GM19239 (cell line): ENCODE data around the gene KIAA1549.
A peak's percentile ranks its signal among the peaks of the same experiment; 100 is the strongest.

Experiments
- DNase-seq: peaks from one replicate; pipeline ENCODE4 v3.0.0; 2011; ENCODE audit warnings: low spot score; ENCODE audit not compliant: insufficient read length
- FAIRE-seq: peaks from 2 replicates; lab custom pipeline; 2011; peaks lifted over from hg19 to GRCh38; lab: Jason Lieb, UNC

KIAA1549 gene

GRCh38 chr7:138866353-138866752 is 114.8 kb downstream of the KIAA1549 start:
- DNase-seq (no peak), FAIRE-seq (no peak)

GRCh38 chr7:138865843-138866242 is 115.3 kb downstream of the KIAA1549 start:
- no peak for FAIRE-seq
- peak; percentile 33 for DNase-seq

DNA sequence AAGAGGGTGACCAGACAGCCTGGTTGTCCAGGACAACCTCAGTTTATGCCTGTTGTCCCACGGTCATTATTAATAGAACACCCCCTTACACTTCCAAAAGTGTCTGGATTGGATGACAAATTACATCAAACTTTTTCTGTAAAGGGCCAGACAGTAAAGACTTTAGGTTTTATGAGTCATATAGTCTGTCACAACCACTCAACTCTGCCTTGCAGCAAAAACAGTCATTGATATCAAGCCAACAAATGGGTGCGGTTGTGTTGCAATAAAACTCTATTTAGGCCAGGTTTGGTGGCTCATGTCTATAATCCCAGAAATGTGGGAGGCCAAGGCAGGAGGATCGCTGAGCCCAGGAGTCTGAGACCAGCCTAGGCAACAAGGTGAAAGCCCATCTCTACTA is 116.5 kb downstream of the KIAA1549 start:
- DNase-seq (no peak), FAIRE-seq (no peak)

GRCh38 chr7:138863931-138864330 is 117.3 kb downstream of the KIAA1549 start:
- no peak for DNase-seq
- FAIRE-seq: no peak

DNA sequence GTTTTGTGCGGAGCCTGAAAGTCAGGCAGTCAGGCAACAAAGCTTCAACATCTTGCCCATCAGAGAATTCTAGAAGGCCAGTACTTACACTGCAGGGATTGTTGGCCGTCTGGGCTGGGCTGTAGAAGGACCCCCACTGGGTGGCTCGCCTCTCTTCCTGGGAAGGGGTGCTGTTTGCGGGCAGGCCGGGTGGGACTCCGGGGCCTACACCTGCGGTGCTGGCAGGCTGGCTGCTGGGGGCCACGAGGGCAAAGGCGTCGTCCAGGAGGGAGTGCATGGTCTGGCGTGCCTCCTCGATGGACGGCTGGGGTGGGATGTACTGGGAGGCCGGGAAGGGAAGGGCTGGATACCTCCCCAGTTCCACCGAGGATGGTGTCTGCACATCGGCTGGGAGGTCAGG is 120.1 kb downstream of the KIAA1549 start:
- no peak for FAIRE-seq
- no peak for DNase-seq

DNA sequence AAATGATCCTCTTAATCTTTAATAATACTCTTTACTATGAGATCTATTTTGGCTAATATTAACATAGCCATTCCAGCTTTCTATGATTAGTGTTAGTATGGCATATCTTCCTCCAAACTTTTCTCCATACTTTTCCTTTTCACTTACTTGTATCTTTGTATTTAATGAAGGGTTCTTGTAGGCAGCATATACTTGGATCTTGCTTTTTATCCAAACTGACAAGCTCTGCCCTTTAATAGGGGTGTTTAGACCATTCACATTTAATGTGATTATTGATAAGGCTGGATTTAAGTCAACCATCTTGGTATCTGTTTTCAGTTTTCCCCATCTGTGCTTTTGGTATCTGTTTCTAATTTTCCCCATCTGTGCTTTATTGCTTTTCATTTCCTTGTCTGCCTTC is 123.5 kb downstream of the KIAA1549 start:
- no peak for DNase-seq
- no peak for FAIRE-seq

DNA sequence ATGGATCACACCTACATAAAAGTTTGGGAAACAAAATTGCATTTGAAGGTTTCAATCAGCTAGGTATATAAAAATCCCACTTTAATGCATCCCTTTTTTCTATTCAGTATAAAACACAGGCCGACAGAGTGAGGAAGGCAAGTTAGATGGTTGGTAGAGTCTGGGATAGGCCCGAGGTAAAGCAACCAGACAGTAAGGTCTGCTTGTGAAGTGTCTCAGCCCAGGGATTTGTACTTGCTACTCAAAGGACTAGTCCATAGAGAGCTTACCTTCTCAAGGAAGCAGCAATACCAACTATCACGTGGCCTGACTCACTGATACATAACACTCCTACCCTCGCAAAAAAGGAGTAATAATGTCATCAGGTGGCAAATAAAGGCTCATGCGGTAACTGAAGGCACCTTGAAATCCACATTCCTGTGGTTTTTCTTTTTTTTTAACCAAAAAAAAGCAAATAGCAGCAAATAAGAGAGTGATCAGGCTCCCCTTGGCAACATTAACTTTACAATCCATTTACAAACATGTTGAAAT is 127.0 kb downstream of the KIAA1549 start:
- no peak for FAIRE-seq
- no peak for DNase-seq

- DNase-seq (no peak), FAIRE-seq (peak; percentile 21)
Observed at GRCh38 chr7:138853448-138853847, 127.7 kb downstream of the KIAA1549 start.

GRCh38 chr7:138852469-138852868 is 128.7 kb downstream of the KIAA1549 start:
- DNase-seq: no peak
- no peak for FAIRE-seq

- DNase-seq (no peak), FAIRE-seq (no peak)
Observed at GRCh38 chr7:138849701-138850100, 131.5 kb downstream of the KIAA1549 start.

DNA sequence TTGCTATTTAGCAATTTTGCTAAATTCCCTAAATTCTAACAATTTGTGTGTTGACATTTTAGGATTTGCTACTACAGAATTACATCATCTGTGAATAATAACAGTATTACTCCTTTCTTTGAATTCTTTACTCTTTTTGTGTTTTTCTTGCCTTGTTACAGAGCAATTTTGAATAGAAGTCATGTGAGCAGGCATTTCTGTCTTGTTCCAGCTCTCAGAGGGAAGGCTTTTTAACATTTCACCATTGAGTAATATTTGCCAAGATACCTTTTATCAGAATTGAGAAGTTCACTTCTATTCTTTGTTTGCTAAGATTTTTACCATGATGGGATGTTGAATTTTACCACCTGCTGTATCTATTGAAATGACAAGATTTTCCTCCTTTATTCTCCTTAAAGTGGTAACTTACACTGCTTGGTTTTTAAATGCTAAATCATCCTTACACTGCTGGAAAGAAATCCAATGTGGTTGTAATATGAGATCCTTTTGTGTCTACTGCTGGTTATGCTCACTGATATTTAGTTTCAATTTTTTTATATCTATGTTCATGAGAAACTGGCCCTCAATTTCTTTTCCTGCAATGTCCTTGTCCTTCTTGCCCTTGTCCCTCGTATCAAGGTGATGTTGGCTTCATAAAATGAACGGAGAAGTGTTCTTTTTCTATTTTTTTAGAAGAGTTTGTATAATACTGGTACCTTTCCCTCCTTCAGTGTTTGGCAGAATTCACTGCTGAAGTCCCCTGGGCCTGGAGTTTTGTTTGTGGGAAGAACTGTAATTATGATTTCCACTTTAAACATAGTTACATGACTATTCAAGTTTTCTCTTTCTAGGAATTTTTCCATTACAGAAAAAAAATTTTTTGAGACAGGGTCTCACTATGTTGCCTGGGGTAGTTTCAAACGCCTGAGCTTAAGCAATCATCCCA is 132.9 kb downstream of the KIAA1549 start:
- DNase-seq: no peak
- no peak for FAIRE-seq

DNA sequence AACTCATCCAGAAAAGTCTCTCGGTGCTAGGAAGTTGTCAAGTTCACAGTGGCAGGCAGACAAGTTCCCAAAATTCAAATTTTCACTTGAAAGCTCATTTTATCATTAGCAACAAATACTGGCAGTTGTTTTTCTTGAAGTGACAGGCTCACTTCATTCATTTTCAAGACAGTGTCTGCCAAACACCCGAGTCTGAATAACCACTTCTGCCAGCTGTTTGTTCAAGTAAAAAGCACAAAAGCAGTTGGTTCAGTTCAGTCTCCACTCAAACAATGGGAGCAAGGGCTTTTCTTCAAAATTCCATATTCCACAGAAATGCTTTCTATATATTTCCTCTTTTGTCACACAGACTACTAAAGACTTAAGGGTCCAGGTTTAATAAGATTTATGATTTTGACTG is 135.5 kb downstream of the KIAA1549 start:
- DNase-seq (no peak), FAIRE-seq (no peak)

- FAIRE-seq: no peak
- no peak for DNase-seq
Observed at GRCh38 chr7:138843632-138844580, 137.3 kb downstream of the KIAA1549 start.

- DNase-seq: no peak
- FAIRE-seq: no peak
Observed at GRCh38 chr7:138842111-138842510, 139.1 kb downstream of the KIAA1549 start.

DNA sequence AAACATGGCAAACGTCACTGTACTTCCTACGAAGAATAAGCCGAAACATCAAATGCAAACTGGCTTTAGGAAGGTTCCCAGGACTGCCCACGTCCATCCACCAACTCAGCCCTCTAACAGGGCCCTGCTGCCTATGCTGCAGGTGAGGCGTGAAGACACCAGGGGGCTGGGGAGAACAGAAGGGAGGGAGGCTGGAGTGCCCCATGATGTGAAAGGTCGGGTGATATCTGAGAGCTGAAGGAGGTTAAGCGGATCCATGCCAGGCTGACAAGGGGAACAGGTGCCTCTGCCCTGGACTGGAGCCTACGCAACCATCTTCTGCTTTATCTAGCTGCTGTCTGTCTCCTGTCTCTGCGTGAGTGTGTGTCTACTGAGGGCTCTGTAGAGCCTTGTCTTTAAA is 143.0 kb downstream of the KIAA1549 start:
- FAIRE-seq: no peak

DNA sequence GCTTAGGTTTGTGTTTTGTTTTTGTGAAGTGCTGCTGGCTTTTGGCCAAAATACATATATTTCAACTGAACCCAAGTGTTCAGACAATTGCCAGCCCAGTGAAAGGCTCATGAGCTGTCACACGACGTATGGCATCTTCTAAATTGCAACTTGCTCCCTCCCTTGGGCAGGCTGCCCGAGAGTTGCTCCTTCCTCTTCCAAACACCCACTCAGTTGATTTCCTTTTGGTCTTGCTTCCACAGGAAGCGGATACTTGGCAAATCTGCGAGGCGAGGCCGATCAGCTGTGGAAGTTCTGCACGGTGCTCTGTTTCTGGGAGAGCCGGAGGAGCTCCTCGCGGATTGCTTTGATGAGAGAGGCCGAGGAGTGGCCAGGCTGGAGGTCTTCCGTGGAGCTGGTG is 143.6 kb downstream of the KIAA1549 start:
- no peak for FAIRE-seq
- DNase-seq: no peak

More for the DNA sequence above, 143.0 kb downstream of the KIAA1549 start:
- no peak for DNase-seq

- DNase-seq (no peak), FAIRE-seq (no peak)
Observed at GRCh38 chr7:138835087-138835486, 146.1 kb downstream of the KIAA1549 start.

GRCh38 chr7:138834583-138834982 is 146.6 kb downstream of the KIAA1549 start:
- DNase-seq (no peak), FAIRE-seq (no peak)

DNA sequence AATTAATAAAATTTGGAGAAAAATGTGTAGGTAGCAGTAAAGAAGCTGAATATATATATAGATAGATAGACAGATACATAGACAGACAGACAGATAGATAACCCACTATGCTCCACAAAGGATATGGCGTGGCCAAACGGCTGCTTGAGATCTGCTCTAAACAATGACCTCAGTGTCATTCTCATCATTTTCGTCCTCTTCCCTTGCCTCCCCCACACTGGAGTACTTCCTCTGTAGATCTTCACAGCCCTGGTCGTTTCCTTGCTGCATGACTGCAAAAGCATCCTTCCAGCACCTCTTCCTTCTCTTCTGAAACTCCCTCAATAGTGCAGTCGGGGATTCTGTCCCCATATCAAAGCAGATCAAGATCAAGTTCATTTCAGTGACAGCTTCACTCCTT is 147.6 kb downstream of the KIAA1549 start:
- FAIRE-seq: no peak
- no peak for DNase-seq

DNA sequence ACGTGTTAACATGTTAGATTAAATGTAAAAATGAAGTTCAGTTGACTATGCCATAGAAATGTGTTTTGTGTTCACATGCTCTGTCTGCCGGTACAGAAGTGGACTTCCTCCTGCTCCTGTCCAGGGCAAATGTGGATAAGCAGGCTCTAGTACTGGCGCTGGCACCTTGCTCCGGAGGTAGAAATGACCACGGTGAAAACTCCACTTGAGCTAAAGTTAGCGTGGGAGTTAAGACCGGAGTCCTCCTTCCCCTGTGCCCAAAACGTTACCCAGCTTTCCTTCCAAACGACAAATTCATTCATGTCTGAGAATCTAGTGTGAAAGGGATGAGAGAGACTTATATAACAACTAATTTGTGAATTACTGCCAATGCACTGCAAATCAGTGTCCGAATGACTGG is 148.2 kb downstream of the KIAA1549 start:
- no peak for DNase-seq
- FAIRE-seq: no peak

DNA sequence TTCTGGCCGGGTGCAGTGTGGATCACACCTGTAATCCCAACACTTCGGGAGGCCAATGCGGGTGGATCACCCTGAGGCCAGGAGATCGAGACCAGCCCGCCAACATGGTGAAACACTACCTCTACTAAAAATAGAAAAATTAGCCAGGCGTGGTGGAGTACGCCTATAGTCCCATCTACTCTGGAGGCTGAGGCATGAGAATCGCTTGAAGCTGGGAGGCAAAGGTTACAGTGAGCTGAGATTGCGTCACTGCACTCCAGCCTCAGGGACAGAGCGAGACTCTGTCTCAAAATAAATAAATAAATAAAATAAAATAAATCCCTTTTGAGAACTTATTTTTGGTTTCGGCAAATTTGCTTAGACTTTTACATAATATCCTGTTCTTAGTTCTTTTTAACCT is 151.9 kb downstream of the KIAA1549 start:
- DNase-seq (no peak), FAIRE-seq (no peak)
